LNCaP clone FGC (cell line): Measurements from ENCODE around the gene HDAC11.

Experiments
- DNase-seq: peaks from one replicate; pipeline ENCODE4 v3.0.0-alpha.2; 2011; ENCODE audit warnings: low read depth
- H3K4me3 ChIP-seq: 2 replicates; pipeline ENCODE4 v1.5.1; 2011; ENCODE audit warnings: mild to moderate bottlenecking, low read depth, low read length, control low read depth
- TF ChIP-seq, protein P1 (sequence below): IDR thresholded peaks from 2 replicates; pipeline ENCODE4 v1.5.1; 2012; ENCODE audit warnings: mild to moderate bottlenecking; ENCODE audit not compliant: control insufficient read depth, insufficient read depth; ENCODE audit errors: extremely low read depth

HDAC11 gene

DNA sequence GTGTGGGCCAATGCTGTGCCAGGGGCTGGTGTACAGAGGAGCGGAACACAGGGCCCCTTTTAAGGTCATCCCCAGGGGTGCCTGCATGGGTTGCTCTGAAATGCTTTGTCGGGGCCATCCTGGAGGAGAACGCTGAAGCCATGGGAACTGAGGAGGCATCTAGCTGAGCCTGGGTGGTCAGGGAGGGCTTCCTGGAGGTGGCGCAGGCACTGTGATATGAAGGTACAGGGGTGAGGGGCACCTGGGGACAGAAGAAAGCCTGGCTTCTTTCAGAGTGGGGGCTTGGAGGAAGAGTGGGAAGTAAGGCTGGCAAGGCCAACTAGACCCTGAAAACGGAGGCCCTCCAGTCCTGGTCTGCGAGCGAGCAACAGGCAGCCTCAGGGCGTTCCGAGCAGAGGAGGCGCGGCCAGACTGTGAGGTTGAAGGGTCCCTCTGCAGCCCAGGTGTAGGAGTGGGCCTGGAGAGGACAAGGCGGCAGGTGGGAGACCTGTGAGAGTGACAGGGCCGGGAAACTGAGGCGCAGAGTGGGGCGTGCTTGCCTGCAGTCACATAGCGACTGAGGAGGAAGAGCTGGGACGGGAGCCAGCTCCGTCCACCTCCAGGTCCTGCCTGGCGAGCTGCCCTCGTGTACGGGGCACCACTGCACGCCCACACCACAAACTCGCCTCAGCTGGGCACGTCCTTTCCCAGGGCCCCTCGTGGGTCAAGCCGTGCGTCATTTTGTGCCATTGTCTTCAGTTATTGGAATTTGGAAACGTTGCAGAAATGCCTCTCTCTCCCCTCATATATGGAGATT lies 72.9 kb downstream of the HDAC11 start:
- H3K4me3 ChIP-seq, result no peak overlapping the region
- TF ChIP-seq, protein P1, sequence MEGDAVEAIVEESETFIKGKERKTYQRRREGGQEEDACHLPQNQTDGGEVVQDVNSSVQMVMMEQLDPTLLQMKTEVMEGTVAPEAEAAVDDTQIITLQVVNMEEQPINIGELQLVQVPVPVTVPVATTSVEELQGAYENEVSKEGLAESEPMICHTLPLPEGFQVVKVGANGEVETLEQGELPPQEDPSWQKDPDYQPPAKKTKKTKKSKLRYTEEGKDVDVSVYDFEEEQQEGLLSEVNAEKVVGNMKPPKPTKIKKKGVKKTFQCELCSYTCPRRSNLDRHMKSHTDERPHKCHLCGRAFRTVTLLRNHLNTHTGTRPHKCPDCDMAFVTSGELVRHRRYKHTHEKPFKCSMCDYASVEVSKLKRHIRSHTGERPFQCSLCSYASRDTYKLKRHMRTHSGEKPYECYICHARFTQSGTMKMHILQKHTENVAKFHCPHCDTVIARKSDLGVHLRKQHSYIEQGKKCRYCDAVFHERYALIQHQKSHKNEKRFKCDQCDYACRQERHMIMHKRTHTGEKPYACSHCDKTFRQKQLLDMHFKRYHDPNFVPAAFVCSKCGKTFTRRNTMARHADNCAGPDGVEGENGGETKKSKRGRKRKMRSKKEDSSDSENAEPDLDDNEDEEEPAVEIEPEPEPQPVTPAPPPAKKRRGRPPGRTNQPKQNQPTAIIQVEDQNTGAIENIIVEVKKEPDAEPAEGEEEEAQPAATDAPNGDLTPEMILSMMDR, result no peak
- DNase-seq, result no peak

DNA sequence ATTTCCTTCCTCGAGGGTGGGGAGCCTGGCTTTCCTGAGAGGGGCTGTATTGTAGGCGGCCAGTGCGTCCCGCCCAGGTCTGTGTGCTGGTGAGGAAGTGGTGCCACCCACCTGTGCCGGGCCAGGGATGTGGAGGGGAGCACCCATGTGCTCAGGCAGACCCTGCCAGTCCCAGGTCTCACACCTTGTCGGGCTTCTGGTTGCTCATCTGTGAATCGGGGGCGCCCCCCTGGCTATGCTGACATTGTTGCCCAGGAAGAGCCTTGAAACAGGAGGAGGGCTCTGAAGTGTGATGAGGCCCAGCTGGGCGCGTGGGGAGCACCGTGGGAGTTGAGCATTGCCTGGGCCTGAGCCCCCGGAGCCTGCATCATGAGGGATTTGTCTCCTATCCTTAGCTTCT lies 73.6 kb downstream of the HDAC11 start:
- H3K4me3 ChIP-seq, result no peak overlapping the region
- no peak for DNase-seq
- TF ChIP-seq, protein P1, result no peak

DNA sequence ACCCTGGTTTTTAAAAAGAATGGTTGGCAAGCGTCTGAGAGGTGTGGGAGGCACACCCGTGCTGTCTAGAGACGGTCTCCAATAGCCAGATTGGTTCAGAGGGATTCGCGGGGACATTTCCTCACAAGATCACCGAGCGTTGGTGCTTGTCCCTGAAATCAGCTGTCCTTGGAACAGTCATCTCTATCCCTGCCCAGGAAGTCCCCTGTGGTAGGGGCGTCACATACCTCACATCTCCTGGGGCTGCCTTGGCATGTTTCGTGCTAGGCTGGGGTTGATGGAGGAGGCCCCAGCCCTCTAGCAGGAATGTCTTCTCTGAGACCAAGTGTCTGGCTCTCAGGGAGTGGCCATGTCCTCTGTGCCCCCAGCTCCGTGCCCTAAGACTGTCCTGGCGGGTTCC lies 75.6 kb downstream of the HDAC11 start:
- TF ChIP-seq, protein P1, result no peak
- no peak for DNase-seq

More for the DNA sequence above, 75.6 kb downstream of the HDAC11 start:
- no peak overlapping the region for H3K4me3 ChIP-seq
